Epithelial cell of esophagus (primary cell): Measurements from ENCODE around the gene CDYL.
A peak's percentile ranks its signal among the peaks of the same experiment; 100 is the strongest.

Source experiments
- DNase-seq: peaks from one replicate; pipeline ENCODE4 v3.0.0; 2010; ENCODE audit warnings: low read depth
- H3K4me3 ChIP-seq: 2 replicates; pipeline ENCODE4 v1.5.1; 2011; ENCODE audit warnings: mild to moderate bottlenecking, low read length, control low read depth
- TF ChIP-seq, protein P1 (sequence below): IDR thresholded peaks from 2 replicates; pipeline ENCODE4 v1.5.1; 2011; ENCODE audit warnings: low read depth, mild to moderate bottlenecking, low read length, control low read depth, inconsistent platforms; ENCODE audit not compliant: insufficient read depth; ENCODE audit errors: missing control alignments

The CDYL gene

DNA sequence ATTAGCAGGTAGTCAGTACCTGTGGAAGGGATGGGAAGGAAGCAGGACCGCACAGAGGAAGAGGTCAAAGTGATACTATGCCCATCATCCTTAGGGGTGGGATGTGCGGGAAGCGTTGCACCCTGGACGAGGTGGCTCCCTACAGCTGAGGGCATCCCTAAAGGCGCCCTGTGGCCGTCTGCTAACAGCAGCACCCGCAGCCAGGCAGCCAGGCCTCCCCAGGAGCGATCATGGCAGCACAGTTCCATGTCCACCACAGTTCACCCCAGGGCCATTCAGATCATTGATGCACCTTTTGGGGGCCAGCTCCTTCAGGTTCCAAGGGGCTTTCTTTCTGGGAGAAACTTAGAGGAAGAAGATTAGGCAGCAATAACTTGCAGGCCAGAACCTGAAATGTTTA is 168.1 kb downstream of the CDYL start:
- DNase-seq: no peak
- H3K4me3 ChIP-seq: no peak overlapping the region
- TF ChIP-seq, protein P1, sequence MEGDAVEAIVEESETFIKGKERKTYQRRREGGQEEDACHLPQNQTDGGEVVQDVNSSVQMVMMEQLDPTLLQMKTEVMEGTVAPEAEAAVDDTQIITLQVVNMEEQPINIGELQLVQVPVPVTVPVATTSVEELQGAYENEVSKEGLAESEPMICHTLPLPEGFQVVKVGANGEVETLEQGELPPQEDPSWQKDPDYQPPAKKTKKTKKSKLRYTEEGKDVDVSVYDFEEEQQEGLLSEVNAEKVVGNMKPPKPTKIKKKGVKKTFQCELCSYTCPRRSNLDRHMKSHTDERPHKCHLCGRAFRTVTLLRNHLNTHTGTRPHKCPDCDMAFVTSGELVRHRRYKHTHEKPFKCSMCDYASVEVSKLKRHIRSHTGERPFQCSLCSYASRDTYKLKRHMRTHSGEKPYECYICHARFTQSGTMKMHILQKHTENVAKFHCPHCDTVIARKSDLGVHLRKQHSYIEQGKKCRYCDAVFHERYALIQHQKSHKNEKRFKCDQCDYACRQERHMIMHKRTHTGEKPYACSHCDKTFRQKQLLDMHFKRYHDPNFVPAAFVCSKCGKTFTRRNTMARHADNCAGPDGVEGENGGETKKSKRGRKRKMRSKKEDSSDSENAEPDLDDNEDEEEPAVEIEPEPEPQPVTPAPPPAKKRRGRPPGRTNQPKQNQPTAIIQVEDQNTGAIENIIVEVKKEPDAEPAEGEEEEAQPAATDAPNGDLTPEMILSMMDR: no peak

DNA sequence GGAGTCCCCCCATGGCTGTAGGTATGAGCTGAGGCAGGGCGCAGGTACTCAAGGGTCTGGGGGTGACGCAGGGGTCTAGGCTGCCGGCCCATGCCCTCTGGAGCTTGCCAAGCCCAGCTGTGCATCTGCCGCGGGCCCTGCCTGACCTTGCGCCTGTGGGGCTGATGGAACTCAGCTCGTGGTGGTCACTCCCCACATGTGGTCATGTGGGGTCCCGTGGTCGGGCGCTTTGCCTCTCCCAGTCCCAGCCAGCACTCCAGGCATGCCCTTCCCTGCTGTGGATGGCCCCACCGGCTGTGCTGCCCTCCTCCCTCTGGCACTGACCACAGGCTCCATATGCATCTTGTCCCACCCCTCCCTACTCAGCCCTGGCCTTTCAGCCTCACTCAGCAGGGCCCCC is 170.3 kb downstream of the CDYL start:
- no peak overlapping the region for H3K4me3 ChIP-seq
- TF ChIP-seq, protein P1: no peak
- no peak for DNase-seq

GRCh38 chr6:4947716-4948115 is 171.5 kb downstream of the CDYL start:
- TF ChIP-seq, protein P1: no peak
- no peak overlapping the region for H3K4me3 ChIP-seq
- no peak for DNase-seq

- H3K4me3 ChIP-seq: no peak overlapping the region
- peak; percentile 62 for DNase-seq
- TF ChIP-seq, protein P1: no peak
These were observed 172.7 kb downstream of the CDYL start for GRCh38 chr6:4948781-4949450.

DNA sequence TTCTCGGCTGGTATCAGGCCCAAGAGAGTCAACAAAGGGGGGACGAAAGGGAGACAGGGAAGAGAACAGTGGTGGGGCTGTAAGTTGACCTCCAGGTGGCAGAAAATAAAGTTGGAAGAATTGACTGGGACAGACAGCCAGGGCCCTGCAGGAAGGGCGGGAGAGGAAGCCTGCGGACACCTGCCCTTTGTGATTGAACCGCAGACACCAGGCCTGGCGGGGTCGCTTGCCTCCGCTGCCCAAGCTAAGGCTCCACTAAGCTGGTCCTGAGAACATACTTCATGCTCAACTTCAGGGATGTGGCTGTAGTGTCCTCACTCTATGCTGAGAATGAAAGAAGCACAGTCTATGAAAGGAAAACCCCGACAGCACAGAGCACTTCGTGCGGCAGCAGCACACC is 173.9 kb downstream of the CDYL start:
- no peak overlapping the region for H3K4me3 ChIP-seq
- TF ChIP-seq, protein P1: no peak
- no peak for DNase-seq

DNA sequence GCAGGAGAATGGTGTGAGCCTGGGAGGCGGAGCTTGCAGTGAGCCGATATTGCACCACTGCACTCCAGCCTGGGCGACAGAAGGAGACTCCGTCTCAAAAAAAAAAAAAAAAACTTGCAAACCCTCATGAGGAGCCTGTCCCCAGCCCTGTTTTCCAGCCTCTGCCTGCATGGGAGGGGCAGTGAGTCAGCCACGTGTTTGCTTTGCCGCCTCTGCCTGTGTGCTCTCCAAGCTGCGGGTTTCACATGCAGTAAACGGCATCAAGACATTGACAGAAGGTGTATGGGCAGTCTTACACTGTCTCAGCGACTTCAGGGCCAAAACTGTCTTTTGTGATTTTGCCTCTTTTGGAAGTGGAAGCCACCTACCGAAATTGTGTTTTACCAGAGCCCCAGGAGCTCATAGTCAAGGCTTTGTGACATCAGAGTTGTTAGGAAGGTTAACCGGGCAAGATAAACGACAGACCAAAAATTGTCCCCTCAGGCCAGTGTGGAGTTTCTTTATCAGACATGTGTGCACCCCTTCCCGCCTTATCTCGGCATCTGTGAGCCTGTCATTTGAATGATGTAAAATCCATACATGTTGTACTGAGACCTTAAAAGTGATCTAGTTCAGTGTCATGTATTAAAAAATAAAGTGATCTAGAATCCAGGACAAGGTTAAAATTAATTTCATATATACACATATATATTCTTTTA is 174.8 kb downstream of the CDYL start:
- peak; percentile 75 for DNase-seq
- TF ChIP-seq, protein P1: no peak
- no peak overlapping the region for H3K4me3 ChIP-seq

DNA sequence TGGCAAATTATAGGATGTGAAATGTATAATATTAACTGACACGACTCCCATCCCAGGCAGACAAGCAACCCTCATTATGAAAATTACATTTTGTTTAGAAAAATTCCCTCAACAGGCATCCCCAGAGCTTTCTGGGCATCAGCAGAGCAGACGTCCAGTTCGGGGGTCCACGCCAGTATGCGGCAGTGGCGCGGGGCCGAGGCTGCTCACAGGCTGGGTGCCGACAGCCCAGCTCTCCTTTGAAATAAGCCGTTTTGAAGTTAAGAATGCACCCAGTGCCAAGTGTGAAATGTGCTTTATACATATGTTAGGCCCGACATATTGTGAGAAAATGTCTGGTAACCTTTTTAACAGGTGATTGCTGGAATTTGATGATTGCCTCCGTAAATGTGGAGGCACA is 177.2 kb downstream of the CDYL start:
- DNase-seq: no peak
- TF ChIP-seq, protein P1: no peak
- no peak overlapping the region for H3K4me3 ChIP-seq
